GM06990 (cell line): ENCODE data around the gene PLA2G6.

ENCODE experiments used
- DNase-seq: peaks from one replicate; pipeline ENCODE4 v3.0.0-alpha.2; 2011; ENCODE audit not compliant: insufficient read length; ENCODE audit errors: extremely low read depth
- H3K27me3 ChIP-seq: replicated peaks from 2 replicates; pipeline ENCODE4 v1.6.0; 2011; ENCODE audit warnings: low read length; ENCODE audit not compliant: control insufficient read depth, insufficient read depth
- H3K36me3 ChIP-seq: 2 replicates; pipeline ENCODE4 v1.5.1; 2011; ENCODE audit warnings: low read length; ENCODE audit not compliant: control insufficient read depth, insufficient read depth
- H3K4me3 ChIP-seq: replicated peaks from 2 replicates; pipeline ENCODE4 v1.5.1; 2011; ENCODE audit warnings: low read depth, mild to moderate bottlenecking, control low read depth, low read length
- TF ChIP-seq, protein P1 (sequence below): IDR thresholded peaks from 2 replicates; pipeline ENCODE4 v1.5.1; 2011; ENCODE audit warnings: low read length, control low read depth, mild to moderate bottlenecking, inconsistent platforms; ENCODE audit not compliant: insufficient read depth, poor library complexity, severe bottlenecking

The PLA2G6 gene

GRCh38 chr22:38062791-38063190 lies 118.8 kb downstream of the PLA2G6 start:
- Histone ChIP-seq H3K4me3 (no peak overlapping the region), H3K36me3 (peaks cover 16% of the 10 kb centered on the region), H3K27me3 (no peaks in the 10 kb centered on the region)
- no peak for DNase-seq
- TF ChIP-seq, protein P1, sequence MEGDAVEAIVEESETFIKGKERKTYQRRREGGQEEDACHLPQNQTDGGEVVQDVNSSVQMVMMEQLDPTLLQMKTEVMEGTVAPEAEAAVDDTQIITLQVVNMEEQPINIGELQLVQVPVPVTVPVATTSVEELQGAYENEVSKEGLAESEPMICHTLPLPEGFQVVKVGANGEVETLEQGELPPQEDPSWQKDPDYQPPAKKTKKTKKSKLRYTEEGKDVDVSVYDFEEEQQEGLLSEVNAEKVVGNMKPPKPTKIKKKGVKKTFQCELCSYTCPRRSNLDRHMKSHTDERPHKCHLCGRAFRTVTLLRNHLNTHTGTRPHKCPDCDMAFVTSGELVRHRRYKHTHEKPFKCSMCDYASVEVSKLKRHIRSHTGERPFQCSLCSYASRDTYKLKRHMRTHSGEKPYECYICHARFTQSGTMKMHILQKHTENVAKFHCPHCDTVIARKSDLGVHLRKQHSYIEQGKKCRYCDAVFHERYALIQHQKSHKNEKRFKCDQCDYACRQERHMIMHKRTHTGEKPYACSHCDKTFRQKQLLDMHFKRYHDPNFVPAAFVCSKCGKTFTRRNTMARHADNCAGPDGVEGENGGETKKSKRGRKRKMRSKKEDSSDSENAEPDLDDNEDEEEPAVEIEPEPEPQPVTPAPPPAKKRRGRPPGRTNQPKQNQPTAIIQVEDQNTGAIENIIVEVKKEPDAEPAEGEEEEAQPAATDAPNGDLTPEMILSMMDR, result no peak
